ENCODE measurements around the gene MYL5.

The MYL5 gene

GRCh38 chr4:708631-708933 lies 34.2 kb downstream of the MYL5 start:
- DNase-seq, result no peak

- DNase-seq, result no peak
Observed at GRCh38 chr4:709348-709747, 35.0 kb downstream of the MYL5 start.

GRCh38 chr4:710116-710515 lies 35.8 kb downstream of the MYL5 start:
- DNase-seq, result no peak

- no peak for DNase-seq
Observed at GRCh38 chr4:710916-711315, 36.6 kb downstream of the MYL5 start.

- no peak for DNase-seq
Observed at GRCh38 chr4:712093-712492, 37.8 kb downstream of the MYL5 start.

- DNase-seq, result no peak
Observed at GRCh38 chr4:712916-713632, 38.7 kb downstream of the MYL5 start.

GRCh38 chr4:714087-714486 lies 39.7 kb downstream of the MYL5 start:
- DNase-seq, result no peak

- no peak for DNase-seq
Observed at GRCh38 chr4:717601-718320, 43.4 kb downstream of the MYL5 start.

GRCh38 chr4:718460-718859 lies 44.1 kb downstream of the MYL5 start:
- no peak for DNase-seq

- DNase-seq, result no peak
Observed at GRCh38 chr4:720111-720860, 45.9 kb downstream of the MYL5 start.

- no peak for DNase-seq
Observed at GRCh38 chr4:721261-722168, 47.2 kb downstream of the MYL5 start.

GRCh38 chr4:722169-722725 lies 47.9 kb downstream of the MYL5 start:
- no peak for DNase-seq

- DNase-seq, result no peak
Observed at GRCh38 chr4:722851-723360, 48.6 kb downstream of the MYL5 start.

- no peak for DNase-seq
Observed at GRCh38 chr4:723751-724530, 49.6 kb downstream of the MYL5 start.

- no peak for DNase-seq
Observed at GRCh38 chr4:725391-726234, 51.3 kb downstream of the MYL5 start.

GRCh38 chr4:726235-726787 lies 52.0 kb downstream of the MYL5 start:
- DNase-seq, result no peak

- DNase-seq, result no peak
Observed at GRCh38 chr4:726838-727237, 52.5 kb downstream of the MYL5 start.

GRCh38 chr4:727576-727975 lies 53.2 kb downstream of the MYL5 start:
- DNase-seq, result no peak

- no peak for DNase-seq
Observed at GRCh38 chr4:729336-730315, 55.3 kb downstream of the MYL5 start.
